Uterus (tissue), 2 donors: ENCODE results near the gene NMD3.

ENCODE experiments used
- POLR2A ChIP-seq, 2 donors: fragments of 450-650 bp; IDR thresholded peaks; one replicate each; pipeline ENCODE4 v1.6.1; 2016; ENCODE audit warnings: antibody characterized with exemption in 2 of 2, mild to moderate bottlenecking in 1 of 2, moderate library complexity in 1 of 2
- TF ChIP-seq, protein P1 (sequence below), 4 experiments: fragments of 200-600 bp in 2 of 4; fragments of 450-650 bp in 2 of 4; sonication (generic) in 2 of 4; IDR thresholded peaks; one replicate each; pipeline ENCODE4 v1.5.1; 2016 to 2019; ENCODE audit warnings: antibody characterized with exemption in 4 of 4, mild to moderate bottlenecking in 2 of 4, moderate library complexity in 1 of 4

DNA sequence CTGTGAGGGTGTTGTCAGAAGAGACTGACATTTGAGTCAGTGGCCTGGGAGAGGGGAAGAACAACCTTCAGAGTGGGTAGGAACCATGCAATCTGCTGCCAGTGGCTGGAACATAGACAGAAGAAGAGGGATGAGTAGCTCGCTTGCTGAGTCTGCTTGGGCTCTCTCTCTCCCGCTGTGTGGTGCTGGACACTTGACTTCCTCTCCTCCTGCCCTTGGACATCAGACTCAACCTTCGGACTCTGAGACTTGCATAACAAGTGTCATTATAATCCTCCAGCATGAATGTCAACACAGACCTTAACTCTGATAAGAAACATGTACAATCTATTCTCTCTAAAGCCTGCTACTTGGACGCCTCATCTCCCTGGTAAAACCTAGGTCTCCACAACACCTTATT is 5.9 kb upstream of the NMD3 start:
- TF ChIP-seq, protein P1, sequence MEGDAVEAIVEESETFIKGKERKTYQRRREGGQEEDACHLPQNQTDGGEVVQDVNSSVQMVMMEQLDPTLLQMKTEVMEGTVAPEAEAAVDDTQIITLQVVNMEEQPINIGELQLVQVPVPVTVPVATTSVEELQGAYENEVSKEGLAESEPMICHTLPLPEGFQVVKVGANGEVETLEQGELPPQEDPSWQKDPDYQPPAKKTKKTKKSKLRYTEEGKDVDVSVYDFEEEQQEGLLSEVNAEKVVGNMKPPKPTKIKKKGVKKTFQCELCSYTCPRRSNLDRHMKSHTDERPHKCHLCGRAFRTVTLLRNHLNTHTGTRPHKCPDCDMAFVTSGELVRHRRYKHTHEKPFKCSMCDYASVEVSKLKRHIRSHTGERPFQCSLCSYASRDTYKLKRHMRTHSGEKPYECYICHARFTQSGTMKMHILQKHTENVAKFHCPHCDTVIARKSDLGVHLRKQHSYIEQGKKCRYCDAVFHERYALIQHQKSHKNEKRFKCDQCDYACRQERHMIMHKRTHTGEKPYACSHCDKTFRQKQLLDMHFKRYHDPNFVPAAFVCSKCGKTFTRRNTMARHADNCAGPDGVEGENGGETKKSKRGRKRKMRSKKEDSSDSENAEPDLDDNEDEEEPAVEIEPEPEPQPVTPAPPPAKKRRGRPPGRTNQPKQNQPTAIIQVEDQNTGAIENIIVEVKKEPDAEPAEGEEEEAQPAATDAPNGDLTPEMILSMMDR (IDR thresholded peaks at IDR 0.05), result no peak
- no peak for TF ChIP-seq POLR2A (IDR thresholded peaks at IDR 0.05)
